Measurements from ENCODE around the gene SH3RF3.

Gene SH3RF3

DNA sequence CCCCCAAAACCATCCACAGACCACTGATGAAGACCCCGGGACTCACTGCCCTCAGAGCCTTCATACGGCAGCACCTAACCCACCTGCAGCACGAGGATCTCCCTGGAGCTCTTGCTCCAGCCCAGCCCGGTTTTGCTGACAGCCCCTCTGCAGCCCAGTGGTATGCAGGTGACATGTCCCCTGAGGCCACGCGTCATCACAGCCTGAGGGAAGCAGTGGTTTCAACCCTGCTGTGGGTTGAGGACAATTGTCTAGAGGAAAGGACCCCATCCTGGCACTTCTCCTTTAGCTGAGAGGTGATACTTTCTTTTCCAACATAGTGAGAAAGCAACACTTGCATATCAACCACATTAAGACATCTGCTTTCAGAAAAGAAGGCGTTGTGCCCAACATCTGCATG lies 350.8 kb downstream of the SH3RF3 start:
- Histone ChIP-seq H2BK15ac (ENCODE audit: low read depth, poor library complexity, severe bottlenecking) (no peak overlapping the region), H3K27ac (ENCODE audit: low read length, poor library complexity, severe bottlenecking) (no peak overlapping the region), H2AK5ac (ENCODE audit: low read length, severe bottlenecking) (no peak overlapping the region), H2AFZ (ENCODE audit: low read depth, low read length) (no peak overlapping the region), H4K91ac (ENCODE audit: low read length) (no peak overlapping the region), H2BK5ac (ENCODE audit: low read depth, low read length, poor library complexity, severe bottlenecking) (no peak overlapping the region), H2BK12ac (ENCODE audit: low read length in 2 of 2) (no peak overlapping the region), H3K4me2 (ENCODE audit: low read length, poor library complexity, severe bottlenecking) (no peak overlapping the region), H3K4me3 (ENCODE audit: insufficient read depth in 1 of 2, low read depth in 1 of 2, low read length in 2 of 2) (no peak overlapping the region), H3K23ac (ENCODE audit: low read length in 2 of 2) (no peak overlapping the region), H3K79me1 (replicated peaks; ENCODE audit: low read length, poor library complexity, severe bottlenecking) (no peaks in the 10 kb centered on the region), H3K9ac (ENCODE audit: low read length) (no peak overlapping the region), H3K27me3 (ENCODE audit: control insufficient read depth in 1 of 2, insufficient read depth in 1 of 2, low read length in 2 of 2) (no peaks in the 10 kb centered on the region), H3K9me3 (ENCODE audit: control insufficient read depth, low read length) (no peaks in the 10 kb centered on the region), H2BK120ac (ENCODE audit: low read depth, low read length) (no peak overlapping the region), H3K36me3 (ENCODE audit: control insufficient read depth in 1 of 2, insufficient read depth in 2 of 2, low read depth in 1 of 2, low read length in 2 of 2) (peaks cover 4 to 7% of the 10 kb centered on the region in 2 experiments), H3K4me1 (ENCODE audit: control insufficient read depth, insufficient read depth, low read depth, low read length) (peaks cover 24% of the 10 kb centered on the region), H4K8ac (ENCODE audit: low read length) (no peak overlapping the region), H3K4ac (ENCODE audit: low read depth in 1 of 2, low read length in 2 of 2) (no peak overlapping the region), H3K18ac (ENCODE audit: low read depth in 1 of 2, low read length in 2 of 2) (no peak overlapping the region), H3K14ac (ENCODE audit: low read length in 2 of 2) (no peak overlapping the region)
- no peak for DNase-seq
- 98% methylated on average over 7 of the region's 7 CpGs for WGBS

DNA sequence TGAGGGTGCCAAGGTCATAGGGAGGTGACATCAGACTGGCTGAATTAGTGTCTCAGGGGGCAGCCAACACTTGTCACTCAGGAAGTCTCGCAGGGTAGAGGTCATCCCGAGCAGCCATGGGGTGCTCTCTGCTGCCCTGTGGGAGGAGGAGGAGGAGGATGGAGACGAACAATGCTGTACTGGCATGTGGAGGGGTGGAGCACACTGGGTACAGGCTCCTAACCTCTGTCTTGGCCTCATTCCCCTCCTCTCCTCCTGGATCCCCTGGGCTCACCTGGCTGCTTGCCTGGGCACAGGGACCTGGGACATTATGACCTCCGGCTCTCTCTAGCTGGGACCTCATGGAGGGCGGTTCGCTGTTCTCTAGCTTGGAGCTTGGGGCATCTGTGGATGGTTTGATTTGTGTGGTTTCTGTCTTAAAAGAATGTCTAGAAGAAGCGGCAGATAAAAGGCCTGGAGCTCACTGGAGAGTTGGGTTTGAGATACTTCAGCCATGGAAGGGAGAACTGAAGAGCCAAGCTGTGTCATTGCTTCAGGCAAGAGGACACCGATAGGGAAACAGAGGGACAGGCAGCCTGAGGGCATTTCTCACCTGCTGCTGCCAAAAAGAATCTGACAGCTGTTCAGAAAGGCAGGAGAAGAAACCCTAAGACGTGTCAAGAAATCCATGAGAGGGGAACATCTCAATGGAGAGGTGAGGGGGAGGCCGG lies 351.6 kb downstream of the SH3RF3 start:
- Histone ChIP-seq H2BK120ac (ENCODE audit: low read depth, low read length) (no peak overlapping the region), H4K91ac (ENCODE audit: low read length) (no peak overlapping the region), H4K8ac (ENCODE audit: low read length) (no peak overlapping the region), H3K79me1 (replicated peaks; ENCODE audit: low read length, poor library complexity, severe bottlenecking) (no peaks in the 10 kb centered on the region), H3K18ac (ENCODE audit: low read depth in 1 of 2, low read length in 2 of 2) (no peak overlapping the region), H3K27me3 (ENCODE audit: control insufficient read depth in 1 of 2, insufficient read depth in 1 of 2, low read length in 2 of 2) (no peaks in the 10 kb centered on the region), H3K27ac (ENCODE audit: low read length, poor library complexity, severe bottlenecking) (no peak overlapping the region), H3K4me3 (ENCODE audit: insufficient read depth in 1 of 2, low read depth in 1 of 2, low read length in 2 of 2) (no peak overlapping the region), H3K14ac (ENCODE audit: low read length in 2 of 2) (no peak overlapping the region), H2BK15ac (ENCODE audit: low read depth, poor library complexity, severe bottlenecking) (no peak overlapping the region), H3K4me1 (ENCODE audit: control insufficient read depth, insufficient read depth, low read depth, low read length) (peaks cover 21% of the 10 kb centered on the region), H2BK5ac (ENCODE audit: low read depth, low read length, poor library complexity, severe bottlenecking) (no peak overlapping the region), H3K36me3 (ENCODE audit: control insufficient read depth in 1 of 2, insufficient read depth in 2 of 2, low read depth in 1 of 2, low read length in 2 of 2) (peaks cover 4 to 7% of the 10 kb centered on the region in 2 experiments), H3K9me3 (ENCODE audit: control insufficient read depth, low read length) (no peaks in the 10 kb centered on the region), H3K23ac (ENCODE audit: low read length in 2 of 2) (no peak overlapping the region), H2BK12ac (ENCODE audit: low read length in 2 of 2) (no peak overlapping the region), H3K9ac (ENCODE audit: low read length) (no peak overlapping the region), H3K4ac (ENCODE audit: low read depth in 1 of 2, low read length in 2 of 2) (no peak overlapping the region), H3K4me2 (ENCODE audit: low read length, poor library complexity, severe bottlenecking) (no peak overlapping the region), H2AK5ac (ENCODE audit: low read length, severe bottlenecking) (peak overlapping the region; percentile 24), H2AFZ (ENCODE audit: low read depth, low read length) (no peak overlapping the region)
- DNase-seq: no peak
- WGBS: 96% methylated on average over 8 of the region's 10 CpGs

DNA sequence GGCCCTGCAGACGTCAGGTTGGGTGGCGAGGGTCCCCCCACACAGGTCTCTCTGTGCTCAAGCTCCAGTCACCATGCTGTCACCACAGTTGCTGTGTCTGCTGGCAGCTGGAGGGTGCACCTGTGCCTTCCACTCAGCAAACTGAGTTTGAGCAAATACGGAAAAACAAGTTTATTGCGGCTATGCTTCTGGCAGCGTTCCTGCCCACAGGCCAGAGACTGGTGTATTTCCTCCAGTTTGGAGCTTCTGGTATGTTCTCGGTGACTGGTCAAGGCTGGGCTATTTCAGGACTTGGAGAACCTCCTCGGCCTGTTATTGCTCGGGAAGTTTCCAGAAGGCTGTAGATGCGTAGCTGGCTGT lies 352.2 kb downstream of the SH3RF3 start:
- peaks cover 22% of the 10 kb centered on the region for H3K4me1 ChIP-seq (ENCODE audit: control insufficient read depth, insufficient read depth, low read depth, low read length)
- no peak overlapping the region for H4K91ac ChIP-seq (ENCODE audit: low read length)
- peaks cover 4 to 7% of the 10 kb centered on the region in 2 experiments for H3K36me3 ChIP-seq (ENCODE audit: control insufficient read depth in 1 of 2, insufficient read depth in 2 of 2, low read depth in 1 of 2, low read length in 2 of 2)
- H3K4ac ChIP-seq (ENCODE audit: low read depth in 1 of 2, low read length in 2 of 2): no peak overlapping the region
- H3K14ac ChIP-seq (ENCODE audit: low read length in 2 of 2): no peak overlapping the region
- H3K9me3 ChIP-seq (ENCODE audit: control insufficient read depth, low read length): no peaks in the 10 kb centered on the region
- H4K8ac ChIP-seq (ENCODE audit: low read length): no peak overlapping the region
- no peak overlapping the region for H3K23ac ChIP-seq (ENCODE audit: low read length in 2 of 2)
- 95% methylated on average over 9 of the region's 9 CpGs for WGBS
- DNase-seq: no peak
- H2BK120ac ChIP-seq (ENCODE audit: low read depth, low read length): no peak overlapping the region
- H3K4me2 ChIP-seq (ENCODE audit: low read length, poor library complexity, severe bottlenecking): no peak overlapping the region
- H3K27ac ChIP-seq (ENCODE audit: low read length, poor library complexity, severe bottlenecking): no peak overlapping the region
- H3K79me1 ChIP-seq (replicated peaks; ENCODE audit: low read length, poor library complexity, severe bottlenecking): no peaks in the 10 kb centered on the region
- H2BK12ac ChIP-seq (ENCODE audit: low read length in 2 of 2): no peak overlapping the region
- no peak overlapping the region for H2AFZ ChIP-seq (ENCODE audit: low read depth, low read length)
- H3K27me3 ChIP-seq (ENCODE audit: control insufficient read depth in 1 of 2, insufficient read depth in 1 of 2, low read length in 2 of 2): no peaks in the 10 kb centered on the region
- H3K4me3 ChIP-seq (ENCODE audit: insufficient read depth in 1 of 2, low read depth in 1 of 2, low read length in 2 of 2): no peak overlapping the region
- H3K9ac ChIP-seq (ENCODE audit: low read length): no peak overlapping the region
- no peak overlapping the region for H2AK5ac ChIP-seq (ENCODE audit: low read length, severe bottlenecking)
- no peak overlapping the region for H2BK15ac ChIP-seq (ENCODE audit: low read depth, poor library complexity, severe bottlenecking)
- no peak overlapping the region for H3K18ac ChIP-seq (ENCODE audit: low read depth in 1 of 2, low read length in 2 of 2)
- H2BK5ac ChIP-seq (ENCODE audit: low read depth, low read length, poor library complexity, severe bottlenecking): no peak overlapping the region

DNA sequence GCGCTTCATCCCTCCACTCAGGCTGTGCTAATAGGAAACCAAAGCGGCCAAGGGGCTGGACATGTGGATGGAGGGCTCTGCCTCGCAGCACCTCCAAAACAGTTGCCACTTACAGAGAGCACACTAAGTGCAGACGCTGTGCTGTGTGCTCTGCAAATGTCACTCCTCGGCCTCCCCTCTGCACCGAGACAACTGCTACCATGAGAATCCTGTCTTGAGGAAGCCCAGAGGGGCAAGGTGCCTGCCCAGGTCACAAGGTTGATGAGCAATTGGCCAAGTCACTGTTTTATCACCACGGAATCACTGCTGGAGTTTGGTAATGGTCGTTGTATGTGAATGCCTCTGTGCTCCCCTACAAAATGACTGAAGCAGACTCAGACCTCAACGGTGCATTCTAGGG lies 352.6 kb downstream of the SH3RF3 start:
- DNase-seq: no peak
- peaks cover 23% of the 10 kb centered on the region for H3K4me1 ChIP-seq (ENCODE audit: control insufficient read depth, insufficient read depth, low read depth, low read length)
- no peaks in the 10 kb centered on the region for H3K79me1 ChIP-seq (replicated peaks; ENCODE audit: low read length, poor library complexity, severe bottlenecking)
- H3K4me3 ChIP-seq (ENCODE audit: insufficient read depth in 1 of 2, low read depth in 1 of 2, low read length in 2 of 2): no peak overlapping the region
- no peak overlapping the region for H3K9ac ChIP-seq (ENCODE audit: low read length)
- H3K23ac ChIP-seq (ENCODE audit: low read length in 2 of 2): no peak overlapping the region
- H2AFZ ChIP-seq (ENCODE audit: low read depth, low read length): no peak overlapping the region
- H2AK5ac ChIP-seq (ENCODE audit: low read length, severe bottlenecking): no peak overlapping the region
- H3K27me3 ChIP-seq (ENCODE audit: control insufficient read depth in 1 of 2, insufficient read depth in 1 of 2, low read length in 2 of 2): no peaks in the 10 kb centered on the region
- H3K18ac ChIP-seq (ENCODE audit: low read depth in 1 of 2, low read length in 2 of 2): no peak overlapping the region
- no peak overlapping the region for H4K8ac ChIP-seq (ENCODE audit: low read length)
- no peak overlapping the region for H2BK15ac ChIP-seq (ENCODE audit: low read depth, poor library complexity, severe bottlenecking)
- no peak overlapping the region for H3K14ac ChIP-seq (ENCODE audit: low read length in 2 of 2)
- H3K4ac ChIP-seq (ENCODE audit: low read depth in 1 of 2, low read length in 2 of 2): no peak overlapping the region
- no peaks in the 10 kb centered on the region for H3K9me3 ChIP-seq (ENCODE audit: control insufficient read depth, low read length)
- H3K4me2 ChIP-seq (ENCODE audit: low read length, poor library complexity, severe bottlenecking): no peak overlapping the region
- H2BK120ac ChIP-seq (ENCODE audit: low read depth, low read length): no peak overlapping the region
- no peak overlapping the region for H2BK5ac ChIP-seq (ENCODE audit: low read depth, low read length, poor library complexity, severe bottlenecking)
- no peak overlapping the region for H4K91ac ChIP-seq (ENCODE audit: low read length)
- H2BK12ac ChIP-seq (ENCODE audit: low read length in 2 of 2): no peak overlapping the region
- no peak overlapping the region for H3K27ac ChIP-seq (ENCODE audit: low read length, poor library complexity, severe bottlenecking)
- 75% methylated on average over 9 of the region's 9 CpGs for WGBS
- peaks cover 4 to 7% of the 10 kb centered on the region in 2 experiments for H3K36me3 ChIP-seq (ENCODE audit: control insufficient read depth in 1 of 2, insufficient read depth in 2 of 2, low read depth in 1 of 2, low read length in 2 of 2)

Data from mesenchymal stem cell (in vitro differentiated cells and primary cell).